ENCODE results near the gene CACNB3.

CACNB3 gene

DNA sequence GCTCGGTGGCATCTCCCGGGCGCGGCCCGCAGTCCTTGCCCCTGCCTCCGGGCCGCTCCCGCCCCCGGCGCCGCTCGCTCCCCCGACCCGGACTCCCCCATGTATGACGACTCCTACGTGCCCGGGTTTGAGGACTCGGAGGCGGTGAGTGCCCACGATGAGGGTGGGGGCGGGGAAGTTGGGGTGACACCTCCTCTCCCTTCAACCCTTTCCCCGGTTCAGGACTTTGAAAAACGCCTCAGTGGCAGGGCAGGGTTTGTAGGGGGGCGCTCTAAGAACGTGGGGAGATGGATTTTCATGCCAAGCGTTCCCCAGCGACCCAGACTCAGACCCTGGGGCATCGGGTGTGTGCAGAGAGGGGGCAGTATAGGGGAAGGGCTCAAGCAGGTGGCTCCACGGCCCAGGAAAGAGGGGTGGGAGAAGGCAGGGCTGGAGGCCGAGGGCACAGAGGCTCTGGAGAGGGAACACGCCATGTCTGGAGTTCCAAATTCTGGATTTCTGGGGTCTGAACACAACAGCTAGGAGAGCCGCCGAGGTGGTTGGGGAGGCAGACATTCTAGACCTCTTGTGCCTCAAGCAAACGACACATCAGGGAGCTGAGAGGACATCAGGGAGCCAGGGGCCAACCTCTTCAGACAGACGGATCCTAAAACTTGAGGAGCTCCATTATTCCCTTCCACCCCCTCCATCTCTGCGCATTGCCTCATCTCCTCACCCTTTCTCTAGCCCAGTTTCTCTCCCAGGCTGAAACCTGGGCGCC lies 715 bp downstream of the CACNB3 start:
- H3K36me3 Mint-ChIP-seq, result no peaks in the 10 kb centered on the region
- H3K4me1 Mint-ChIP-seq, result peaks cover 39% of the 10 kb centered on the region
- no peak overlapping the region for H3K27ac Mint-ChIP-seq
- peak overlapping the region; percentile 79 for H3K4me3 Mint-ChIP-seq
- DNase-seq, result peak; percentile 68
- H3K27me3 Mint-ChIP-seq, result peaks cover 84% of the 10 kb centered on the region
- no peaks in the 10 kb centered on the region for H3K9me3 Mint-ChIP-seq
- CTCF ChIA-PET, result interaction anchor here (0.7 to 1.3 kb wide), 8 partner anchors 9 to 169 kb away, joined by 4 to 6 read pairs (median 4); partner anchors contain the start of gene FKBP11

DNA sequence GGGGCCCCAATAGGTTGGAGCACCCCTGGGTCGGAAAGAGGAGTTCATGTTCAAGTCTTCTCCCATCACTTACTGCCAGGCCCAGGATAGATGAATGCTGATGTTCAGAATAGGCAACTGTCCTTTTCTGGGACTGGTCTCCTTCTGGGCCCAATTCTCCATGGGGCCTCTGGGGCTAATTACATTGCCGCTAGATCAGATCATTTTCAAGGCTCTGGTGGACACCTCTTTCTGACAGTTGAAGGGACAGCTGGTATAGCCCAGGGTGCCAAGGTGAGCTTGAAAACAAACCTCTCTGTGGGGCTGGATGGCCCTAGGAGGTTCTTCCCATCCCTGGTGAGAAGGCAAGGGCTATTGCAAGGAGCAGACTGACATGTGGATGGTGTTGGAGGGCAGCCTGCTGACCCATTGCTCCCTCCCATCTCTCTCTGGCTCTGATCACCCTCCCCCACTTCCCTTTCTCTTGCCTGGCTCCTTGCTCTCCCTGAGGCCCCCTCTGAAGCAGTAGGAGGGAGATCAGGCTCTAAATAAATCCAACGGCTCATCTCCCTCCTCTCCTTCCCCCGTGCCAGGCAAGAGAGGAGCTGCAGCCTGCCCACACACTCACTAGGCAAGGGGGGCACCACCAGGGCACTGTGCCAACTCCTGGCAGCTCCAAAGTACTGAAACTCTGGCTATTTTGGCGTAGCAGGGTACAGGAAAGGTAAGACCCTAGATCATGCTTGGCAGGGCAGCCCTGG lies 1.9 kb downstream of the CACNB3 start:
- CTCF ChIA-PET, result interaction anchor here (0.7 to 1.3 kb wide), 8 partner anchors 8 to 168 kb away, joined by 4 to 6 read pairs (median 4); partner anchors contain the start of gene FKBP11
- H3K27ac Mint-ChIP-seq, result no peak overlapping the region
- H3K36me3 Mint-ChIP-seq, result no peaks in the 10 kb centered on the region
- no peaks in the 10 kb centered on the region for H3K9me3 Mint-ChIP-seq
- H3K4me1 Mint-ChIP-seq, result peaks cover 35% of the 10 kb centered on the region
- H3K4me3 Mint-ChIP-seq, result peak overlapping the region; percentile 10
- DNase-seq, result no peak
- peaks cover 73% of the 10 kb centered on the region for H3K27me3 Mint-ChIP-seq

DNA sequence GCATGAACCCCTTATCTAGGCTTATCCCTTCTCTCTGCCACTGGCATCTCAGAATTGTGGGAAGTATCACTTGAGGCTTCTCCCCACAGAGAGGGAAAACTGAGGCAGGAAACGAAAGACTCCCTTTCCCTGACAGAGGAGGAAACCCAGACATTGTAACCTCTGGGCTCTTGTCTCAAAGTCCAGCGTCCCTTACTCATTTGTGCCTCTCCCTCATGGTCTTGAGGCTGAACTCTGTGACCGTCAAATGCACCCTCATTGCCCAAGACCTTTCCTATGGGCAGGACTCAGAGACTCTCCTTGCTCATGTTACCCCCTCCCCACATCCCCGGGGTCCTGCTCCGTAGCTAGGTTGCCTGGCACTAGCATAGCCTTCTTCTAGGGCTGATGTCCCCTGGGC lies 3.8 kb downstream of the CACNB3 start:
- Mint-ChIP-seq H3K27me3 (peaks cover 53% of the 10 kb centered on the region), H3K4me1 (peaks cover 17% of the 10 kb centered on the region), H3K9me3 (no peaks in the 10 kb centered on the region), H3K4me3 (no peak overlapping the region), H3K36me3 (peaks cover 2% of the 10 kb centered on the region), H3K27ac (no peak overlapping the region)
- CTCF ChIA-PET, result no interaction called here
- no peak for DNase-seq

DNA sequence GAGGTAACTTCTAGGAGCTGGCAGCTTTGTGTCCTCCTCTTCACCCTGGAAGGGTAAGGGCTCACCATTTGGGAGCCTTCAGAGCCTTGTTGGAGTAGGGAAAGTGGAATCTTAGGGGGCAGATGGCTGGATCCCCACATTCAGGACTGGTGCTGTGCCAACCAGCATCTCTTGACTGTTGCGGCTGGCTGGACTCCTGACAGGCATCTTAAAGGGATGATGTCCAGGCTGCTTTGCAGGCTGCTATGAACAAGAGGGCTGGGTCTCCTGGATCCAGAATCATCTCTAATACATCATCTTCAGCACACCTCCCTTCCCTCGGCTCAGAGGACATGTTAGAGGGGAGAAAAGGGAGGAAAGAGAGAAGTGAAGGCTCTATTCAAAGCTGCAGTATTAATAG lies 4.4 kb downstream of the CACNB3 start:
- CTCF ChIA-PET, result interaction anchor here (0.7 to 1.0 kb wide), 3 partner anchors 8 to 113 kb away, joined by 3 read pairs; no protein-coding TSS in a partner anchor
- H3K4me1 Mint-ChIP-seq, result peaks cover 11% of the 10 kb centered on the region
- peaks cover 2% of the 10 kb centered on the region for H3K36me3 Mint-ChIP-seq
- no peak for DNase-seq
- no peak overlapping the region for H3K4me3 Mint-ChIP-seq
- no peak overlapping the region for H3K27ac Mint-ChIP-seq
- H3K27me3 Mint-ChIP-seq, result peaks cover 47% of the 10 kb centered on the region
- no peaks in the 10 kb centered on the region for H3K9me3 Mint-ChIP-seq

DNA sequence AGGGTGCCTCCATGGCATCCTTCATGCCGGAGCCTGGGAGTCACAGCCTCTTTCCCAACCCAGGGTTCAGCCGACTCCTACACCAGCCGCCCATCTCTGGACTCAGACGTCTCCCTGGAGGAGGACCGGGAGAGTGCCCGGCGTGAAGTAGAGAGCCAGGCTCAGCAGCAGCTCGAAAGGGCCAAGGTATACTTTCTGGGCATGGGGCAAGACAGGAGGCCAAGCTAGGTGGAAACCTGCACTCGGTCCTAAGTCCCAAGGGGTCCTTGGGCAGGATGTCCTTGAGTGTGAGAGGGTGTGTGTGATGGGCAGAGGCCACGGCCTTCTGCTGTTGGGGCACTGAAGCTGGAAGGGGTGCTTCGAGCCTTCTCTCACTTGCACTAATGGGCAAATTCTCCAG lies 5.0 kb downstream of the CACNB3 start:
- Mint-ChIP-seq H3K4me1 (peaks cover 7% of the 10 kb centered on the region), H3K36me3 (peaks cover 2% of the 10 kb centered on the region), H3K9me3 (no peaks in the 10 kb centered on the region), H3K27ac (no peak overlapping the region), H3K4me3 (no peak overlapping the region), H3K27me3 (peaks cover 42% of the 10 kb centered on the region)
- CTCF ChIA-PET, result interaction anchor here (0.7 to 1.0 kb wide), 3 partner anchors 8 to 113 kb away, joined by 3 read pairs; no protein-coding TSS in a partner anchor
- no peak for DNase-seq

DNA sequence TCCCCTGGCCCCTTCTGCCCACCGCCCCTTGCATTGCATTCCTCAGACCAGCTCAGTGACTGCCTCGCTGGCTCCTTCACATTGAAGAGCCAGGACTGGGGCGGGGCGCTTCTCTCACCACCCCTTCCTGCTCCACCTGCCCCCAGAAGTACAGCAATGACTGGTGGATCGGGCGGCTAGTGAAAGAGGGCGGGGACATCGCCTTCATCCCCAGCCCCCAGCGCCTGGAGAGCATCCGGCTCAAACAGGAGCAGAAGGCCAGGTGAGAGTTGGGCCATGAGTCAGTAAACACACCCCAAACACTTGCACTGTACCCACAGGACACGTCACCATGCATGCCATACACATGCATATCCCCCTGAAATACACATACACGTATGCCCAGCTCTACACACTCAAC lies 5.8 kb downstream of the CACNB3 start:
- Mint-ChIP-seq H3K36me3 (peaks cover 8% of the 10 kb centered on the region), H3K4me3 (no peak overlapping the region), H3K27ac (no peak overlapping the region)

DNA sequence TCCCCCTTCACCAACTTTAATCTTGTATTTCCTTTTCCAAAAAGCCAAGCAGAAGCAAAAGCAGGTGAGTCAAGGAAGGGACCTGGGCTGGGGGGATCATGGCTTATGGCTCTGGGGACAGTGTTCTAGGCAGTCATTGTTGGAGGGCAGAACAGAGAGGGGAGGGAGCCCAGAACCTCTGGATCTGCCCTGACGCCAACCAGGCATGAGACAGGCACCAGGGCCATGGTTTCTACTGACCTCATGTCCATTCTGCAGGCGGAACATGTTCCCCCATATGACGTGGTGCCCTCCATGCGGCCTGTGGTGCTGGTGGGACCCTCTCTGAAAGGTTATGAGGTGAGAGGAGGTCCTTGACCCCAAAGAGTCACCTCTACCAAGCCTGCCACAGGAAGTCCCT lies 6.6 kb downstream of the CACNB3 start:
- Mint-ChIP-seq H3K27ac (no peak overlapping the region), H3K4me1 (no peaks in the 10 kb centered on the region), H3K4me3 (no peak overlapping the region), H3K36me3 (peaks cover 15% of the 10 kb centered on the region), H3K27me3 (peaks cover 26% of the 10 kb centered on the region), H3K9me3 (no peaks in the 10 kb centered on the region)
- CTCF ChIA-PET, result no interaction called here
- DNase-seq, result no peak

More for the DNA sequence above, 5.8 kb downstream of the CACNB3 start:
- Mint-ChIP-seq H3K4me1 (peaks cover 4% of the 10 kb centered on the region), H3K27me3 (peaks cover 34% of the 10 kb centered on the region), H3K9me3 (no peaks in the 10 kb centered on the region)
- CTCF ChIA-PET, result interaction anchor here (0.6 kb wide), 1 partner anchor 9 kb away, joined by 3 read pairs; no protein-coding TSS in a partner anchor
- no peak for DNase-seq

DNA sequence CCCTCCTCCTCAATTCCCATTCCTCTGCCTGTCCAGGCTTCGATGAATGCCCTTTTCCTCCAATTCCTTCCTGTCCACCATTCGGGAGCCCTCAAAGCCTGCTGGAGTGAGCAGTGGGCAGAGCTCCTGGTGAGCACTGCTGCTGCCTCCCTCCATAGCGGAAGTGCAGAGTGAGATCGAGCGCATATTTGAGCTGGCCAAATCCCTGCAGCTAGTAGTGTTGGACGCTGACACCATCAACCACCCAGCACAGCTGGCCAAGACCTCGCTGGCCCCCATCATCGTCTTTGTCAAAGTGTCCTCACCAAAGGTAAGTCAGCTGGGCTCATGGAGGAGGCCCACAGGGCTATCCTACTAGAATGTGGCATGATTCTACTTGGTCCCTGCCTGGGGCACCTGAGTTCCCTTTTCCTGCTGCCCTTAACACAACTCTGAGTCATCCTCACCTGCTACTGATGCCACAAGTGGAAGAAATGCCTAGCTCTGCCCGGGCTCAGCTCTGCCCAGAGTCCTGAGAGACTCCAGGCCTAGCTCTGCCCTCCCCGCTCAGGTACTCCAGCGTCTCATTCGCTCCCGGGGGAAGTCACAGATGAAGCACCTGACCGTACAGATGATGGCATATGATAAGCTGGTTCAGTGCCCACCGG lies 8.0 kb downstream of the CACNB3 start:
- H3K9me3 Mint-ChIP-seq, result no peaks in the 10 kb centered on the region
- CTCF ChIA-PET, result interaction anchor here (0.5 to 2.7 kb wide), 3 partner anchors 10 to 35 kb away, joined by 3 to 9 read pairs (median 3); no protein-coding TSS in a partner anchor
- H3K4me3 Mint-ChIP-seq, result no peak overlapping the region
- H3K27me3 Mint-ChIP-seq, result peaks cover 19% of the 10 kb centered on the region
- H3K36me3 Mint-ChIP-seq, result peaks cover 29% of the 10 kb centered on the region
- H3K27ac Mint-ChIP-seq, result no peak overlapping the region
- no peak for DNase-seq
- H3K4me1 Mint-ChIP-seq, result no peaks in the 10 kb centered on the region

DNA sequence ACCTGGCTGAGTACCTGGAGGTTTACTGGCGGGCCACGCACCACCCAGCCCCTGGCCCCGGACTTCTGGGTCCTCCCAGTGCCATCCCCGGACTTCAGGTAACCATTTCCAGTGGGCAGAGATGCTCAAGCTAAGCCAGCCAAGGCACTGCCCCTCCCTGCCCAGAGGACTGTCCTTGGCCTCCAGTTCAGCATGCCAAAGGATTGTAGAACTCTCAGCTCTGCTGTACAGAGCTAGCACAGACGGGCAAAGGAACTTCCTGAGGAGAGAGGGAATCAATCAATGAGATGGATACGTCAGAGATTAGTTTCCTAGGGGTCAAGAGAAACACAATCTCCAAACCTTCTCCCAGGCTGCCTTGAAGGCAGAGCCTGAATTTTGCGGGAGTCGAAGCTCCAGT lies 8.7 kb downstream of the CACNB3 start:
- Mint-ChIP-seq H3K27ac (no peak overlapping the region), H3K9me3 (no peaks in the 10 kb centered on the region), H3K36me3 (peaks cover 33% of the 10 kb centered on the region), H3K27me3 (peaks cover 12% of the 10 kb centered on the region), H3K4me1 (no peaks in the 10 kb centered on the region), H3K4me3 (no peak overlapping the region)
- no peak for DNase-seq
- CTCF ChIA-PET, result interaction anchor here (0.9 to 2.7 kb wide), 4 partner anchors 11 to 64 kb away, joined by 3 to 9 read pairs (median 3); no protein-coding TSS in a partner anchor

DNA sequence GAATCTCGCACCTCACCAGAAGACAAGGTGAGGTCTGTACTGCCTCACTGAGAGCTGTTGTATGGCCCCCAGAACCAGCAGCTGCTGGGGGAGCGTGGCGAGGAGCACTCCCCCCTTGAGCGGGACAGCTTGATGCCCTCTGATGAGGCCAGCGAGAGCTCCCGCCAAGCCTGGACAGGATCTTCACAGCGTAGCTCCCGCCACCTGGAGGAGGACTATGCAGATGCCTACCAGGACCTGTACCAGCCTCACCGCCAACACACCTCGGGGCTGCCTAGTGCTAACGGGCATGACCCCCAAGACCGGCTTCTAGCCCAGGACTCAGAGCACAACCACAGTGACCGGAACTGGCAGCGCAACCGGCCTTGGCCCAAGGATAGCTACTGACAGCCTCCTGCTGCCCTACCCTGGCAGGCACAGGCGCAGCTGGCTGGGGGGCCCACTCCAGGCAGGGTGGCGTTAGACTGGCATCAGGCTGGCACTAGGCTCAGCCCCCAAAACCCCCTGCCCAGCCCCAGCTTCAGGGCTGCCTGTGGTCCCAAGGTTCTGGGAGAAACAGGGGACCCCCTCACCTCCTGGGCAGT lies 9.3 kb downstream of the CACNB3 start:
- H3K4me1 Mint-ChIP-seq, result no peaks in the 10 kb centered on the region
- H3K27ac Mint-ChIP-seq, result no peak overlapping the region
- H3K27me3 Mint-ChIP-seq, result peaks cover 6% of the 10 kb centered on the region
- H3K4me3 Mint-ChIP-seq, result no peak overlapping the region
- peaks cover 38% of the 10 kb centered on the region for H3K36me3 Mint-ChIP-seq
- no peak for DNase-seq
- no peaks in the 10 kb centered on the region for H3K9me3 Mint-ChIP-seq
- CTCF ChIA-PET, result interaction anchor here (0.9 to 2.7 kb wide), 5 partner anchors 8 to 64 kb away, joined by 3 to 9 read pairs (median 3); no protein-coding TSS in a partner anchor

DNA sequence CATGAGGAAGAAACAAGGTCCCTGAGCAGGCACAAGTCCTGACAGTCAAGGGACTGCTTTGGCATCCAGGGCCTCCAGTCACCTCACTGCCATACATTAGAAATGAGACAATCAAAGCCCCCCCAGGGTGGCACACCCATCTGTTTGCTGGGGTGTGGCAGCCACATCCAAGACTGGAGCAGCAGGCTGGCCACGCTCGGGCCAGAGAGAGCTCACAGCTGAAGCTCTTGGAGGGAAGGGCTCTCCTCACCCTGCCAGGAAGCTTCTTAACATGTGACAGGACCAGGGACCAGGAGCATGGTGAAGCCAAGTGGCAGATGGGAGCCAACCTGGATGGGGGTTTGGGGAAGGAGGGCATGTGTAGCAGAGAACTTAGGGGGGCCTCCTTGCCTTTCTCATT lies 10.0 kb downstream of the CACNB3 start:
- no peak for DNase-seq
- Mint-ChIP-seq H3K36me3 (peaks cover 40% of the 10 kb centered on the region), H3K27me3 (no peaks in the 10 kb centered on the region), H3K27ac (no peak overlapping the region), H3K4me3 (no peak overlapping the region), H3K9me3 (no peaks in the 10 kb centered on the region), H3K4me1 (no peaks in the 10 kb centered on the region)
- CTCF ChIA-PET, result interaction anchor here (1.3 to 2.7 kb wide), 2 partner anchors 9 to 14 kb away, joined by 6 to 9 read pairs; no protein-coding TSS in a partner anchor

DNA sequence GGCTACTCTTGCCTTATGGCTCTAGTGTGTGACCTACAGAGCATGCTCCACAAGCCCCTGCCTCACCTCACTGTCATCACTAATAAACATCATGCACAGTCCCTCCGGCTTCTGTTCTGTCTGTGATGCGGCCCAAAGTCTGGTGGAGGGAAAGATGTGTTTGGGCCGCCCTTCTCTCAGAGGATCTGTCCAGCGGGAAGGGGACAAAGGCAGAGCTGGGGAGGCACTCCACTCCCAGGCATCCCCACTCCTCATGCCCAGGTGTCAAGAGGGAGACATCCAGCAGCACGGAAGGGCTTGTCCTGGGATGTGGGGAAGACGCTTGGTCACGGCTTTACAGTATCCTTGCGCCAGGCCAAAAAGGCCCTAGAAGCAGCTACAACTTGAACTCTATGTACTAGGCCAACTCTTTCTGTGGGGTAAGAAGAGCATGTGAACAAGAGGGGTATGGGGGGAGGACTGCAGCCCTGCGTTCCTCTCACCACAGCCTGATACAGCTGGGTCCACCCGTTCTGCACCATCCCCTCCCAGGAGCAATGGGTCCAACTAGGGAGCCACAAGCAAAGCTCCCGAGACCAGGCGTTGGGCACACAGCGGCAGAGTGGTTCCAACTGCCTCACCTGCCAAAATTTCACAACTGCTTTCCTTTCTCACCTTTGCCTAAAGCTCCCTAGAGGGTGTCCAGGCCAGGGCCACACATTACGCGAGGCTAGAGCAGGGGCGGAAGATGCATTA lies 10.7 kb downstream of the CACNB3 start:
- no peaks in the 10 kb centered on the region for H3K4me1 Mint-ChIP-seq
- no peaks in the 10 kb centered on the region for H3K9me3 Mint-ChIP-seq
- no peak for DNase-seq
- H3K27ac Mint-ChIP-seq, result no peak overlapping the region
- no peaks in the 10 kb centered on the region for H3K27me3 Mint-ChIP-seq
- no peak overlapping the region for H3K4me3 Mint-ChIP-seq
- CTCF ChIA-PET, result interaction anchor here (1.3 kb wide), 1 partner anchor 10 kb away, joined by 6 read pairs; no protein-coding TSS in a partner anchor
- H3K36me3 Mint-ChIP-seq, result peaks cover 46% of the 10 kb centered on the region

DNA sequence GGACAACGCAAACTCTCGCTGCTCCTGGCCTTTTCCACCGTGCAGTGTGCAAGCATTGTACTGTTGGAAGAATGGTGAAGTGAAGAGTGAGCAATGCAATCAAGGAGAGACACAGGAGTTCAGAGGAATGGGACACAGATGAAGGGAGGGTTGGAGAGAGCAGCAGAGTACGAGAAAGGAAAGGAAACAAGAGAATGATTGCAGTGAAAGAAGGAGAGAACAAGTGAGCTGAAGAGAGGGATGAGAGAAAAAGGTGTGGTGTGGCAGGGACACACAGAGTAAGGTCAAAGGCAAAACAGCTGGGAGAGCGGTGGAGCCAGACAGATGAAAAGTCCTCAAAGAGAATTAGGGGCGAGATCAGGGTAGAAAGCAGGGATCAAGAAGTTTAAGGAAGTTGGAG lies 13.0 kb downstream of the CACNB3 start:
- H3K36me3 Mint-ChIP-seq, result peaks cover 53% of the 10 kb centered on the region
- H3K4me1 Mint-ChIP-seq, result no peaks in the 10 kb centered on the region
- H3K27ac Mint-ChIP-seq, result no peak overlapping the region
- CTCF ChIA-PET, result interaction anchor here (1.4 kb wide), 1 partner anchor 14 kb away, joined by 3 read pairs; no protein-coding TSS in a partner anchor
- DNase-seq, result no peak
- no peaks in the 10 kb centered on the region for H3K9me3 Mint-ChIP-seq
- H3K4me3 Mint-ChIP-seq, result no peak overlapping the region
- no peaks in the 10 kb centered on the region for H3K27me3 Mint-ChIP-seq

Measured in activated naive CD4-positive, alpha-beta T cell treated with anti-CD3 and anti-CD28 coated beads, Interleukin-2, amount 10 ng/mL, durations not matched to agents 7 days and 5 days (primary cell).